ENCODE measurements around the gene GINM1.

The GINM1 gene, protein sequence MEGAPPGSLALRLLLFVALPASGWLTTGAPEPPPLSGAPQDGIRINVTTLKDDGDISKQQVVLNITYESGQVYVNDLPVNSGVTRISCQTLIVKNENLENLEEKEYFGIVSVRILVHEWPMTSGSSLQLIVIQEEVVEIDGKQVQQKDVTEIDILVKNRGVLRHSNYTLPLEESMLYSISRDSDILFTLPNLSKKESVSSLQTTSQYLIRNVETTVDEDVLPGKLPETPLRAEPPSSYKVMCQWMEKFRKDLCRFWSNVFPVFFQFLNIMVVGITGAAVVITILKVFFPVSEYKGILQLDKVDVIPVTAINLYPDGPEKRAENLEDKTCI

DNA sequence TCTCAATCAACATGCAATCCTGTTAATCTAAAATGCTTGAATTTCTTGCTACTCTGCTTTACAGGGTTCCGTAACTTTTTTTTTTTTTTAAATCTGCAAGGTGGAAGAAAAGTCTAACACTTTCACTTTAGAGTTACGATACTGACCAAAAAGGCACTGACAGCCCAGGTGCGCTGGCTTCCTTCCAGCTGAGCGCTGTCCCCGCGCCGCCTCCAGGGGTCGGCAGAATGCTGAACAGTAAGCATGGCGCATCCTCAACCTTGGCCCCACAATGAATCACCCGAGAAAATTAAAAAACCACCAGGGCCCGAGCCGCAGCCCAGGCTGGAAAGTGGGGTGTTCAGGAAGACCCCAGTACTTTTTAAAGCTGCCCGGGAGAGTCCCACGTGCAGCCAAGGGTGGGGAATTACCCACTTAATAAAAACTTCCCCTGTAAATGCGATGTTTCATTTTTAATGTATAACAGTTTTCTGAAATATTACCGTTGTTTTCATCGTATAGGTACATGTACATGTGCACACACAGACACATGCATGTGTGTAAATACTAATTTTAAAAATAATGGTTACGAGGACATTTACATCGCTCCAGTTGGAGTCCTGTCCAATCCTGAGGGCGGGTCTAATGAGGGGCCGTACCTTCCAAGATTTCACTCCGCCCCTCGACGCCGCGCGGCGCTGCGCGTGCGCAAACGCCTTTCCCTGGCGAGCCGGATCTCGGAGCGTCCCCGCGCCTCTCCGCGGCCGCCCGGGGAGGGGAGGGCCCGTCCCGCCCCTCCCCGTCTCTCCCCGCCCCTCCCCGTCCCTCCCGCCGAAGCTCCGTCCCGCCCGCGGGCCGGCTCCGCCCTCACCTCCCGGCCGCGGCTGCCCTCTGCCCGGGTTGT lies at the start of gene GINM1:
Gene GINM1 (plus strand): TSS at position 849 of the 883 bp plus-strand sequence. CDS start 40 bp downstream, outside the sequence.
- in situ Hi-C loops (cut with HindIII; ENCODE audit: low sequenced_read_pairs): no loop called here

DNA sequence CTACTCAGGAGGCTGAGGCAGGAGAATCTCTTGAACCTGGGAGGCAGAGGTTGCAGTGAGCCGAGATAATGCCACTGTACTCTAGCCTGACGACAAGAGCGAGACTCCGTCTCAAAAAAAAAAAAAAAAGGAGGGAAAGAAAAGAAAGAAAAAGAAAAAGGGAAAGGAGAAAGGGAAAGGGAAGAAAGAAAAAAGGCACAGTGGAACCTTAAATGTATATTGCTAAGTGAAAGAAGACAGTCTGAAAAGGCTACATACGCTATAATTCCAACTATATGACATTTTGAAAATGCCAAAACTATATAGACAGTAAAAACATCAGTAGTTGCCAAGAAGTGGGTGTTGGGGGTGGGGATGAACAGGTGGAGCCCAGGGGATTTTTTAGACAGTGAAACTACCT lies 36.5 kb upstream of the GINM1 start:
- in situ Hi-C loops (cut with HindIII; ENCODE audit: low sequenced_read_pairs): loop anchor here (5.0 kb wide), 1 partner anchor 97 kb away; no protein-coding TSS in a partner anchor

DNA sequence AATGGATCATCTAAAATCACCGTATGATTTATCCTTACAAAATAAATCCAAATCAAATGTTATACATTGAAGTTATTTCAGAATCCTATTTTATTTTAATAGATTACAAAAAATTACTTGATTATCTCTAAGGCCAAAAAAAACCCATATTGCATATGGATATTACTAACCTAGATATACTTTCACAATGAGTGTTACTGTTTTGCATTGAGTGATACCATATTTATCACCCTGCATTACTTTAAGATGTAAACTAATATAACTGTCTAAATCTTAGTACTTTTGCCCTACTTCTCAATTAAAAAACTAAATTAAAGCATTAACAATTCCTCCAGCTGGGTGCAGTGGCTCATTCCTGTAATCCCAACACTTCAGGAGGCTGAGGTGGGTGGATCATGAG lies 31.4 kb upstream of the GINM1 start:
- in situ Hi-C loops (cut with HindIII; ENCODE audit: low sequenced_read_pairs): loop anchor here (5.0 kb wide), 1 partner anchor 102 kb away; no protein-coding TSS in a partner anchor

DNA sequence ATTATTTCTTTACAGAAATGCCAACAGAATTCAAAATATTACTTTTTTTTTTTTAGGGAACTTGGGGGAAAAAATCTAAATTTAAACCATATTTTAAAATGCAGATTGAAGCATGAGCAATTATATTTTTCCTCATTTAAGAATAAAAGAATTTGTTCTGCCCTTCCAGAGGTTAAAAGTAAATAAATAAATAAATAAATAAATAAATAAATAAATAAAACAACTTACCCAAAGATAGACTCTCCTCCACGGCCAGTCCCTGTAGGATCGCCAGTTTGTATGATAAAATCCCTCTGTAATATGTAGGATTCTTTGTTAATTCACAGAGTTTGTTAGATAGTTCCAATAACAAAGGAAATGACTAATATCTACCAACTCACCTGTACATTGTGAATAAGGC lies 25.0 kb upstream of the GINM1 start:
- in situ Hi-C loops (cut with HindIII; ENCODE audit: low sequenced_read_pairs): no loop called here

GRCh38 chr6:149544646-149545257 lies 21.4 kb upstream of the GINM1 start:
- in situ Hi-C loops (cut with HindIII; ENCODE audit: low sequenced_read_pairs): no loop called here

DNA sequence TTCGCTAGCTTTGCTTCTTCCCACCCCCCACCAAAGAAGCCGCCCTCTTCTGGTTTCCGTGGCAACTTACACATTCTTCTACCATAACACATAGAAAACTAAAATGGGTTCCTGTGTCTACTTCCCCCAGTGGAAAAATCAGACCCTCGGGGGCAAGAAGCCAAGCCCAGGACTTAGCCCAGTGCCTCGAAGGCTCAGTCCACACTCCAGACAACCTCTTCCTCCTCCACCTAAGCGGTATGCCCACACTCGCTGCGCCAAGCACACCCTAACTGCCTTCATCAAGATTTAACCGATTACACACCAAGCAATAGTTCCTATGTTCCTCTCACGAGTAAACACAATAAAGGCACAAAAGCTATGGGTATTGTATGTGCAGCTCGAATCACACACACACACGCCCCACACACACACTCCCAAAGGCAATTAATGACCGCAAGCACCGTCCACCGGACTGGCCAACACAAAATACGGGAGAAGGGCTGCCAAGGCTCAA lies 20.9 kb upstream of the GINM1 start:
- in situ Hi-C loops (cut with HindIII; ENCODE audit: low sequenced_read_pairs): no loop called here

- in situ Hi-C loops (cut with HindIII; ENCODE audit: low sequenced_read_pairs): no loop called here
Measured at GRCh38 chr6:149545754-149546471, 20.3 kb upstream of the GINM1 start, which contains the start of gene PPIL4. Gene PPIL4 (minus strand): TSS chr6:149546043. CDS start chr6:149546005, 38 bp downstream.

DNA sequence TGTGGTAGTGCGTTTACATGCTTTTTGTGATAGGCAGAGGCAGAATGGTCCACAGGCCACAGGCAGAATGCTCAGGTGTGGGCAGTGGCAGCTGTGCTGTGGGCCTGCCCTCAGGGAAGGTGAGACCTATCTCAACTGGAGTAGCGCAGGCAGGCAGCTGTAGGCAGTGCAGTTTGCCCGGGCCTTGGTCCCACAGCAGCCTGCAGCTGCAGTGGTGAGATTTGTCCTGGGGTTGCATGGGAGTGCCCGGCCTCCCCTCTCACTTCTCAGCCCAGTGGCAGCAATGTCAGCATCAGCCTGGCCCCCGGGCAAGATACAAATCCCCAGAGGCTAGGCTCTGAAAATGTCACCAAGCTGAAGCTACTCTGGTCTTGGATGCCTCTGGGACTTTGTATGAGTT lies 14.3 kb upstream of the GINM1 start:
- in situ Hi-C loops (cut with HindIII; ENCODE audit: low sequenced_read_pairs): no loop called here

- in situ Hi-C loops (cut with HindIII; ENCODE audit: low sequenced_read_pairs): no loop called here
Measured at GRCh38 chr6:149558029-149558428, 8.1 kb upstream of the GINM1 start.

- in situ Hi-C loops (cut with HindIII; ENCODE audit: low sequenced_read_pairs): no loop called here
Measured at GRCh38 chr6:149559389-149559788, 6.8 kb upstream of the GINM1 start.

- in situ Hi-C loops (cut with HindIII; ENCODE audit: low sequenced_read_pairs): no loop called here
Measured at GRCh38 chr6:149560736-149561135, 5.4 kb upstream of the GINM1 start.

- in situ Hi-C loops (cut with HindIII; ENCODE audit: low sequenced_read_pairs): no loop called here
Measured at GRCh38 chr6:149563203-149563927, 2.8 kb upstream of the GINM1 start.

GRCh38 chr6:149563928-149564325 lies 2.2 kb upstream of the GINM1 start:
- in situ Hi-C loops (cut with HindIII; ENCODE audit: low sequenced_read_pairs): no loop called here

- in situ Hi-C loops (cut with HindIII; ENCODE audit: low sequenced_read_pairs): no loop called here
Measured at GRCh38 chr6:149566410-149567193, 427 bp downstream of the GINM1 start.

- in situ Hi-C loops (cut with HindIII; ENCODE audit: low sequenced_read_pairs): no loop called here
Measured at GRCh38 chr6:149567194-149567586, 1.0 kb downstream of the GINM1 start.

GRCh38 chr6:149567945-149568585 lies 1.9 kb downstream of the GINM1 start:
- in situ Hi-C loops (cut with HindIII; ENCODE audit: low sequenced_read_pairs): no loop called here

DNA sequence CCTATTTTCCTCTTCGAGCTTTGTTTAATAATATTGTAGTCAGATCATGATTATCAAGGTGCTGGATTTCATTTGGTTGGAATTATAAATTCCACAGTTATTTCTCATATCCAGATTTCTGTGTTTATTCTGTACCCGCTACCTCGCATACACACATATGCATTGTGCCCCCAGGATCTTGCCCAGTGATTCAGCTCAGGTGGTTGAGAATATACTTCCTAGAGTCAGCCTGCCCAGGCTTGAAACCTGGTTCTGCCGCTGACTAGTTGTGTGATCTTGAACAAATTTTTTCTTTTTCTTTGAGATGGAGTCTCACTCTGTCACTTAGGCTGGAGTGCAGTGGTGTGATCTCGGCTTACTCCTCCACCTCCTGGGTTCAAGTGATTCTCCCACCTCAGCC lies 14.7 kb downstream of the GINM1 start:
- in situ Hi-C loops (cut with HindIII; ENCODE audit: low sequenced_read_pairs): no loop called here

- in situ Hi-C loops (cut with HindIII; ENCODE audit: low sequenced_read_pairs): no loop called here
Measured at GRCh38 chr6:149581349-149581748, 15.2 kb downstream of the GINM1 start.

GRCh38 chr6:149586149-149586548 lies 20.0 kb downstream of the GINM1 start:
- in situ Hi-C loops (cut with HindIII; ENCODE audit: low sequenced_read_pairs): no loop called here

All from endothelial cell of hepatic sinusoid (primary cell).